K562 (cell line): ENCODE data around the gene AP3B2. TPM values are rescaled to one million over a fixed set of nuclear protein-coding genes. Genes with fewer than 3 reads are reported as not detected.

Experiments used
- CAMTA2 ChIP-seq: fragments of 250-450 bp; sonication (Bioruptor Pico); conservative IDR thresholded peaks from 2 replicates; pipeline ENCODE4 v1.5.1; 2022
- EHMT2 ChIP-seq: fragments of 450-650 bp; IDR thresholded peaks from 2 replicates; pipeline ENCODE4 v1.6.1; 2018; ENCODE audit warnings: antibody characterized with exemption
- FOXM1 ChIP-seq, 2 experiments: fragments of 450-650 bp in 1 of 2; sonication (generic) in 1 of 2; formaldehyde crosslinking in 1 of 2; IDR thresholded peaks; 2 replicates each; pipeline versions ENCODE4 v1.6.1 to v1.9.0; 2017 to 2022; ENCODE audit warnings: low read depth in 2 of 2, mild to moderate bottlenecking in 2 of 2, missing genetic modification reagents in 1 of 2, moderate library complexity in 1 of 2
- KLF10 ChIP-seq: fragments of 250-450 bp; sonication (Bioruptor Pico); IDR thresholded peaks from 2 replicates; pipeline ENCODE4 v1.6.1; 2021; ENCODE audit warnings: matching md5 sums
- NUFIP1 ChIP-seq: fragments of 450-650 bp; IDR thresholded peaks from 2 replicates; pipeline ENCODE4 v1.6.1; 2018; ENCODE audit not compliant: partially characterized antibody
- ZNF584 ChIP-seq: fragments of 200-800 bp; sonication (Bioruptor generic); IDR thresholded peaks from 2 replicates; pipeline ENCODE4 v1.6.1; 2016; ENCODE audit warnings: low read depth, mild to moderate bottlenecking, missing genetic modification characterization, missing compliant biosample characterization
- polyA plus RNA-seq, 8 experiments: library from polyadenylated mRNA; depleted of rRNA in 4 of 8; stranded (reverse) in 5 of 8; unstranded in 3 of 8; fragments of >200 nt; fragmentation: Nextera tagmentation in 2 of 8; fragmentation: Illumina TruSeq in 1 of 8; extraction: Ambion mirVana in 2 of 8; extraction: Trizol in 1 of 8; gene quantifications; 2 replicates each; pipeline versions ENCODE4 v1.2.1 to v1.2.3, GENCODE V29; 2011 to 2014; ENCODE audit warnings: inconsistent platforms in 1 of 8, missing spikeins in 1 of 8
- total RNA-seq, 7 experiments: library from RNA; depleted of rRNA in 6 of 7; stranded (reverse); fragments of >200 nt in 6 of 7; fragmentation: Illumina TruSeq in 2 of 7; extraction: Trizol in 2 of 7; gene quantifications; 2 replicates each; pipeline versions ENCODE4 v1.2.1 to v1.2.3, GENCODE V29; 2011 to 2021; ENCODE audit warnings: low replicate concordance in 1 of 7
- TF ChIP-seq, protein P1 (sequence below): fragments of 200-600 bp; sonication (generic); IDR thresholded peaks from one replicate; pipeline ENCODE4 v1.6.1; 2012; ENCODE audit warnings: mild to moderate bottlenecking, low read depth, low read length, inconsistent platforms
- TF ChIP-seq, protein P2 (sequence below), 2 experiments: fragments of 450-650 bp in 1 of 2; IDR thresholded peaks; 2 replicates each; pipeline ENCODE4 v1.6.1; 2011 to 2017; ENCODE audit warnings: low read depth in 2 of 2, antibody characterized with exemption in 1 of 2, borderline replicate concordance in 1 of 2, low read length in 1 of 2, mild to moderate bottlenecking in 1 of 2, mixed read lengths in 1 of 2; ENCODE audit not compliant: control insufficient read depth in 1 of 2
- TF ChIP-seq, protein P3 (sequence below): fragments of 450-650 bp; formaldehyde crosslinking; IDR thresholded peaks from 2 replicates; pipeline ENCODE4 v1.4.0; 2020; ENCODE audit warnings: mild to moderate bottlenecking, mixed read lengths

The AP3B2 gene
- total and polyA plus RNA-seq, 9 of the 15 experiments (the other 6 are each of a cell fraction or from before 2014, with no cell fraction given) = 0.03 to 0.15 (median 0.10) TPM; not detected in 2

DNA sequence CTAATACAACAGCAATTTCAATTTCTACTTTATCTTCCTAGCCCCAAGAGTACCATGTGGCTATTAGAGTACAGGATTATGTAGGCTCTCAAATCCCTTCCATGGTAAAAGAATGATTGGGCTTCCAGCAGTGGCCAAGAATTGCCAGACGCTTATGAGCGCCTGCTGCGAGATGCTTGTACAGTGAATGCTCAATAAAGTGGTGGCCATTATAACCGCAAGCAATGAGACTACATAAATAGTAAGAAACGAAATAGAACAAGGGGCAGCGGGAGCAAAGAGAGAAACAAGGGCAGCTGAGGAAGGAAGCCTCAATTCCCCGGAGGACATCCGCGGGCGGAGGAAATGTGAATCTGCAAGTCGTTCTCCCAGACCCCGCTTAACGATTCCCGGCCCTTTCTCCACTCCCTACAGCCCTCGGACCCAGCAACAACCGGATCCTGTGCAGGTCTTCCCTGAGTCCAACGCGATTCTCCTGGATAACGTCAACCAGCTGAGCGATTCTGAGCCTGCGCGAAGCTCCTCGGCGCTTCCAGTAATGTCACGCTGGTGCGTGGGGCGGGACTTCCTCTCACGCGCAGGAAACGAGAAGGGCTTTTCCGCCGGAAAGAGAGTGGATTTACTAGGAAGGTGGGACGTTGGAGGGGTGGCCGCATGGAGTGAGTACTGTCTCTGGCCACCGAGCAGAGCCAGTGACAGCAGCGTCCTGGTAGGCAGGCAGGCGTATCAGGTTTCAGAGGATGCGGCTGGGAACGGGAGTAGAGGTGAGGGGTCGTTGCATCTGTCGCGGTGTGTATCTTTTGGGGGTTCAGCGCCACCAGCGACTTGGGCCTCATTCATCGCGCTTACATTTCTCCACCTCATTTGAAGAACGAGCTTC is 40.5 kb upstream of the AP3B2 start (continued):
- TF ChIP-seq, protein P1, sequence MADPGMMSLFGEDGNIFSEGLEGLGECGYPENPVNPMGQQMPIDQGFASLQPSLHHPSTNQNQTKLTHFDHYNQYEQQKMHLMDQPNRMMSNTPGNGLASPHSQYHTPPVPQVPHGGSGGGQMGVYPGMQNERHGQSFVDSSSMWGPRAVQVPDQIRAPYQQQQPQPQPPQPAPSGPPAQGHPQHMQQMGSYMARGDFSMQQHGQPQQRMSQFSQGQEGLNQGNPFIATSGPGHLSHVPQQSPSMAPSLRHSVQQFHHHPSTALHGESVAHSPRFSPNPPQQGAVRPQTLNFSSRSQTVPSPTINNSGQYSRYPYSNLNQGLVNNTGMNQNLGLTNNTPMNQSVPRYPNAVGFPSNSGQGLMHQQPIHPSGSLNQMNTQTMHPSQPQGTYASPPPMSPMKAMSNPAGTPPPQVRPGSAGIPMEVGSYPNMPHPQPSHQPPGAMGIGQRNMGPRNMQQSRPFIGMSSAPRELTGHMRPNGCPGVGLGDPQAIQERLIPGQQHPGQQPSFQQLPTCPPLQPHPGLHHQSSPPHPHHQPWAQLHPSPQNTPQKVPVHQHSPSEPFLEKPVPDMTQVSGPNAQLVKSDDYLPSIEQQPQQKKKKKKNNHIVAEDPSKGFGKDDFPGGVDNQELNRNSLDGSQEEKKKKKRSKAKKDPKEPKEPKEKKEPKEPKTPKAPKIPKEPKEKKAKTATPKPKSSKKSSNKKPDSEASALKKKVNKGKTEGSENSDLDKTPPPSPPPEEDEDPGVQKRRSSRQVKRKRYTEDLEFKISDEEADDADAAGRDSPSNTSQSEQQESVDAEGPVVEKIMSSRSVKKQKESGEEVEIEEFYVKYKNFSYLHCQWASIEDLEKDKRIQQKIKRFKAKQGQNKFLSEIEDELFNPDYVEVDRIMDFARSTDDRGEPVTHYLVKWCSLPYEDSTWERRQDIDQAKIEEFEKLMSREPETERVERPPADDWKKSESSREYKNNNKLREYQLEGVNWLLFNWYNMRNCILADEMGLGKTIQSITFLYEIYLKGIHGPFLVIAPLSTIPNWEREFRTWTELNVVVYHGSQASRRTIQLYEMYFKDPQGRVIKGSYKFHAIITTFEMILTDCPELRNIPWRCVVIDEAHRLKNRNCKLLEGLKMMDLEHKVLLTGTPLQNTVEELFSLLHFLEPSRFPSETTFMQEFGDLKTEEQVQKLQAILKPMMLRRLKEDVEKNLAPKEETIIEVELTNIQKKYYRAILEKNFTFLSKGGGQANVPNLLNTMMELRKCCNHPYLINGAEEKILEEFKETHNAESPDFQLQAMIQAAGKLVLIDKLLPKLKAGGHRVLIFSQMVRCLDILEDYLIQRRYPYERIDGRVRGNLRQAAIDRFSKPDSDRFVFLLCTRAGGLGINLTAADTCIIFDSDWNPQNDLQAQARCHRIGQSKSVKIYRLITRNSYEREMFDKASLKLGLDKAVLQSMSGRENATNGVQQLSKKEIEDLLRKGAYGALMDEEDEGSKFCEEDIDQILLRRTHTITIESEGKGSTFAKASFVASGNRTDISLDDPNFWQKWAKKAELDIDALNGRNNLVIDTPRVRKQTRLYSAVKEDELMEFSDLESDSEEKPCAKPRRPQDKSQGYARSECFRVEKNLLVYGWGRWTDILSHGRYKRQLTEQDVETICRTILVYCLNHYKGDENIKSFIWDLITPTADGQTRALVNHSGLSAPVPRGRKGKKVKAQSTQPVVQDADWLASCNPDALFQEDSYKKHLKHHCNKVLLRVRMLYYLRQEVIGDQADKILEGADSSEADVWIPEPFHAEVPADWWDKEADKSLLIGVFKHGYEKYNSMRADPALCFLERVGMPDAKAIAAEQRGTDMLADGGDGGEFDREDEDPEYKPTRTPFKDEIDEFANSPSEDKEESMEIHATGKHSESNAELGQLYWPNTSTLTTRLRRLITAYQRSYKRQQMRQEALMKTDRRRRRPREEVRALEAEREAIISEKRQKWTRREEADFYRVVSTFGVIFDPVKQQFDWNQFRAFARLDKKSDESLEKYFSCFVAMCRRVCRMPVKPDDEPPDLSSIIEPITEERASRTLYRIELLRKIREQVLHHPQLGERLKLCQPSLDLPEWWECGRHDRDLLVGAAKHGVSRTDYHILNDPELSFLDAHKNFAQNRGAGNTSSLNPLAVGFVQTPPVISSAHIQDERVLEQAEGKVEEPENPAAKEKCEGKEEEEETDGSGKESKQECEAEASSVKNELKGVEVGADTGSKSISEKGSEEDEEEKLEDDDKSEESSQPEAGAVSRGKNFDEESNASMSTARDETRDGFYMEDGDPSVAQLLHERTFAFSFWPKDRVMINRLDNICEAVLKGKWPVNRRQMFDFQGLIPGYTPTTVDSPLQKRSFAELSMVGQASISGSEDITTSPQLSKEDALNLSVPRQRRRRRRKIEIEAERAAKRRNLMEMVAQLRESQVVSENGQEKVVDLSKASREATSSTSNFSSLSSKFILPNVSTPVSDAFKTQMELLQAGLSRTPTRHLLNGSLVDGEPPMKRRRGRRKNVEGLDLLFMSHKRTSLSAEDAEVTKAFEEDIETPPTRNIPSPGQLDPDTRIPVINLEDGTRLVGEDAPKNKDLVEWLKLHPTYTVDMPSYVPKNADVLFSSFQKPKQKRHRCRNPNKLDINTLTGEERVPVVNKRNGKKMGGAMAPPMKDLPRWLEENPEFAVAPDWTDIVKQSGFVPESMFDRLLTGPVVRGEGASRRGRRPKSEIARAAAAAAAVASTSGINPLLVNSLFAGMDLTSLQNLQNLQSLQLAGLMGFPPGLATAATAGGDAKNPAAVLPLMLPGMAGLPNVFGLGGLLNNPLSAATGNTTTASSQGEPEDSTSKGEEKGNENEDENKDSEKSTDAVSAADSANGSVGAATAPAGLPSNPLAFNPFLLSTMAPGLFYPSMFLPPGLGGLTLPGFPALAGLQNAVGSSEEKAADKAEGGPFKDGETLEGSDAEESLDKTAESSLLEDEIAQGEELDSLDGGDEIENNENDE = no peak
- no peak for TF ChIP-seq EHMT2
- TF ChIP-seq, protein P2, sequence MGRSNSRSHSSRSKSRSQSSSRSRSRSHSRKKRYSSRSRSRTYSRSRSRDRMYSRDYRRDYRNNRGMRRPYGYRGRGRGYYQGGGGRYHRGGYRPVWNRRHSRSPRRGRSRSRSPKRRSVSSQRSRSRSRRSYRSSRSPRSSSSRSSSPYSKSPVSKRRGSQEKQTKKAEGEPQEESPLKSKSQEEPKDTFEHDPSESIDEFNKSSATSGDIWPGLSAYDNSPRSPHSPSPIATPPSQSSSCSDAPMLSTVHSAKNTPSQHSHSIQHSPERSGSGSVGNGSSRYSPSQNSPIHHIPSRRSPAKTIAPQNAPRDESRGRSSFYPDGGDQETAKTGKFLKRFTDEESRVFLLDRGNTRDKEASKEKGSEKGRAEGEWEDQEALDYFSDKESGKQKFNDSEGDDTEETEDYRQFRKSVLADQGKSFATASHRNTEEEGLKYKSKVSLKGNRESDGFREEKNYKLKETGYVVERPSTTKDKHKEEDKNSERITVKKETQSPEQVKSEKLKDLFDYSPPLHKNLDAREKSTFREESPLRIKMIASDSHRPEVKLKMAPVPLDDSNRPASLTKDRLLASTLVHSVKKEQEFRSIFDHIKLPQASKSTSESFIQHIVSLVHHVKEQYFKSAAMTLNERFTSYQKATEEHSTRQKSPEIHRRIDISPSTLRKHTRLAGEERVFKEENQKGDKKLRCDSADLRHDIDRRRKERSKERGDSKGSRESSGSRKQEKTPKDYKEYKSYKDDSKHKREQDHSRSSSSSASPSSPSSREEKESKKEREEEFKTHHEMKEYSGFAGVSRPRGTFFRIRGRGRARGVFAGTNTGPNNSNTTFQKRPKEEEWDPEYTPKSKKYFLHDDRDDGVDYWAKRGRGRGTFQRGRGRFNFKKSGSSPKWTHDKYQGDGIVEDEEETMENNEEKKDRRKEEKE (IDR thresholded peaks at IDR 0.05; ENCODE audit: borderline replicate concordance in 1 of 2, control insufficient read depth in 1 of 2, low read depth in 2 of 2, low read length in 1 of 2) = no peak
- no peak for TF ChIP-seq KLF10 (CRISPR knock-in tag)
- TF ChIP-seq CAMTA2 (CRISPR knock-in tag) = no peak
- TF ChIP-seq, protein P3, sequence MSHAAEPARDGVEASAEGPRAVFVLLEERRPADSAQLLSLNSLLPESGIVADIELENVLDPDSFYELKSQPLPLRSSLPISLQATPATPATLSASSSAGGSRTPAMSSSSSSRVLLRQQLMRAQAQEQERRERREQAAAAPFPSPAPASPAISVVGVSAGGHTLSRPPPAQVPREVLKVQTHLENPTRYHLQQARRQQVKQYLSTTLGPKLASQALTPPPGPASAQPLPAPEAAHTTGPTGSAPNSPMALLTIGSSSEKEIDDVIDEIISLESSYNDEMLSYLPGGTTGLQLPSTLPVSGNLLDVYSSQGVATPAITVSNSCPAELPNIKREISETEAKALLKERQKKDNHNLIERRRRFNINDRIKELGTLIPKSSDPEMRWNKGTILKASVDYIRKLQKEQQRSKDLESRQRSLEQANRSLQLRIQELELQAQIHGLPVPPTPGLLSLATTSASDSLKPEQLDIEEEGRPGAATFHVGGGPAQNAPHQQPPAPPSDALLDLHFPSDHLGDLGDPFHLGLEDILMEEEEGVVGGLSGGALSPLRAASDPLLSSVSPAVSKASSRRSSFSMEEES (CRISPR knock-in tag) = no peak
- TF ChIP-seq NUFIP1 = no peak
- no peak for TF ChIP-seq ZNF584 (CRISPR knock-in tag)
- TF ChIP-seq FOXM1 (IDR thresholded peaks at IDR 0.05; ENCODE audit: low read depth) = no peak
- TF ChIP-seq FOXM1 (CRISPR knock-in tag; IDR thresholded peaks at IDR 0.05; ENCODE audit: low read depth) = no peak
